Fibroblast of lung (primary cell): ENCODE results near the gene ATRNL1.

Experiments used
- EZH2 ChIP-seq: IDR thresholded peaks from 2 replicates; pipeline ENCODE4 v1.5.1; 2012; ENCODE audit warnings: low read length, control low read depth, mild to moderate bottlenecking; ENCODE audit errors: missing control alignments
- TF ChIP-seq, protein P1 (sequence below), 2 donors: IDR thresholded peaks in 1 of 2; conservative IDR thresholded peaks in 1 of 2; 1 replicate in 1 of 2; 2 replicates in 1 of 2; pipeline ENCODE4 v1.5.1; 2011 to 2012; ENCODE audit warnings: low read length in 2 of 2, control low read depth in 1 of 2, inconsistent platforms in 1 of 2, low read depth in 1 of 2, mild to moderate bottlenecking in 1 of 2

DNA sequence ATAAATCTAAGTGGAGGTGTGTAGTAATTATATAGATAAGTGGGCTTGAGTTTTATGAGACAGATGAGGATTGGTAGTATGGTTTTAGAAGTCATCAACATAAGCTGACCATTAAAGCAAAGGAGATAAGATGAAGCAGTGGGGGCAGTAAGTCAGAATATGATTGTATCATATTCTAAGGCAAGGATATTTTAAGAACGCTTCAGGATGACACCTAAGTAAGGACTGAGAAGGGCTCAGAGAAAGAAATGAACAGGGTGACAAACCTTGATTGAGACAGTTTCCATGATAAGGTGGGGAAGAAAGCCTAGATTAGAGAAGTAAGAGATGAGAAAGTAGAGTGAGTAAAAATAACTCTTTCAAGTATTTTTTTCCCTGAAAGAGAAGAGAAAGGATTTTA lies 567.2 kb downstream of the ATRNL1 start:
- TF ChIP-seq, protein P1, sequence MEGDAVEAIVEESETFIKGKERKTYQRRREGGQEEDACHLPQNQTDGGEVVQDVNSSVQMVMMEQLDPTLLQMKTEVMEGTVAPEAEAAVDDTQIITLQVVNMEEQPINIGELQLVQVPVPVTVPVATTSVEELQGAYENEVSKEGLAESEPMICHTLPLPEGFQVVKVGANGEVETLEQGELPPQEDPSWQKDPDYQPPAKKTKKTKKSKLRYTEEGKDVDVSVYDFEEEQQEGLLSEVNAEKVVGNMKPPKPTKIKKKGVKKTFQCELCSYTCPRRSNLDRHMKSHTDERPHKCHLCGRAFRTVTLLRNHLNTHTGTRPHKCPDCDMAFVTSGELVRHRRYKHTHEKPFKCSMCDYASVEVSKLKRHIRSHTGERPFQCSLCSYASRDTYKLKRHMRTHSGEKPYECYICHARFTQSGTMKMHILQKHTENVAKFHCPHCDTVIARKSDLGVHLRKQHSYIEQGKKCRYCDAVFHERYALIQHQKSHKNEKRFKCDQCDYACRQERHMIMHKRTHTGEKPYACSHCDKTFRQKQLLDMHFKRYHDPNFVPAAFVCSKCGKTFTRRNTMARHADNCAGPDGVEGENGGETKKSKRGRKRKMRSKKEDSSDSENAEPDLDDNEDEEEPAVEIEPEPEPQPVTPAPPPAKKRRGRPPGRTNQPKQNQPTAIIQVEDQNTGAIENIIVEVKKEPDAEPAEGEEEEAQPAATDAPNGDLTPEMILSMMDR (conservative IDR thresholded peaks at IDR 0.05 in 1 of 2, IDR thresholded peaks at IDR 0.05 in 1 of 2; ENCODE audit: low read depth in 1 of 2, low read length in 2 of 2): no peak
- TF ChIP-seq EZH2: no peak
